ENCODE results near the gene SMARCA4. TPM values are rescaled to one million over a fixed set of nuclear protein-coding genes. Genes with fewer than 3 reads are reported as not detected.
"Not testable (repeated sequence)": the region's sequence is repeated elsewhere in the genome, so short reads cannot be mapped to it uniquely, and the experiment has no call there.

The SMARCA4 gene
- total RNA-seq, 6 donors from 2014 or later, result 82.8 to 245 (median 108) TPM

- no peak for TF ChIP-seq POLR2A (IDR thresholded peaks at IDR 0.05)
- no peak for TF ChIP-seq POLR2AphosphoS5 (IDR thresholded peaks at IDR 0.05)
- TF ChIP-seq CTCF (IDR thresholded peaks at IDR 0.05), result no peak
- no peak for TF ChIP-seq EP300 (IDR thresholded peaks at IDR 0.05)
- no peak for ATAC-seq (ENCODE audit: low FRiP score in 2 of 2)
- WGBS, 2 donors, result 87% methylated on average over 15 of the region's 15 CpGs
- no peaks in the 10 kb centered on the region for H3K27me3 ChIP-seq
- peaks cover 0 to 42% (median 16%) of the 10 kb centered on the region in 4 donors for H3K36me3 ChIP-seq
- peak overlapping the region in 2 of 4 donors; percentile 60 to 74 for H3K4me3 ChIP-seq
- peaks cover 63 to 79% (median 70%) of the 10 kb centered on the region in 4 donors for H3K4me1 ChIP-seq
- DNase-seq, result no peak
- peak overlapping the region; percentile 92 to 100 (median 98) for H3K27ac ChIP-seq
- H3K9me3 ChIP-seq, result no peaks in the 10 kb centered on the region
Observed at GRCh38 chr19:11093689-11094238, 132.9 kb downstream of the SMARCA4 start.

GRCh38 chr19:11094520-11094894 is 133.7 kb downstream of the SMARCA4 start:
- peaks cover 0 to 43% (median 16%) of the 10 kb centered on the region in 4 donors for H3K36me3 ChIP-seq
- no peak for ATAC-seq (ENCODE audit: low FRiP score in 2 of 2)
- H3K9me3 ChIP-seq, result no peaks in the 10 kb centered on the region
- TF ChIP-seq EP300 (IDR thresholded peaks at IDR 0.05) (no peak), POLR2A (IDR thresholded peaks at IDR 0.05) (no peak), POLR2AphosphoS5 (IDR thresholded peaks at IDR 0.05) (no peak), CTCF (IDR thresholded peaks at IDR 0.05) (no peak)
- H3K27ac ChIP-seq, result peak overlapping the region; percentile 92 to 100 (median 98)
- peak overlapping the region in 1 of 4 donors; percentile 74 for H3K4me3 ChIP-seq
- DNase-seq, result no peak
- WGBS, 2 donors, result 80 to 81% methylated on average over 4 of the region's 4 CpGs
- no peaks in the 10 kb centered on the region for H3K27me3 ChIP-seq
- H3K4me1 ChIP-seq, result peaks cover 60 to 79% (median 68%) of the 10 kb centered on the region in 4 donors

- DNase-seq, result peak in 1 of 2 donors; percentile 44
- WGBS, 2 donors, result 56 to 58% methylated on average over 9 to 10 of the region's 10 CpGs
- no peak for ATAC-seq (ENCODE audit: low FRiP score in 2 of 2)
- Histone ChIP-seq H3K4me1 (peaks cover 53 to 82% (median 62%) of the 10 kb centered on the region in 4 donors), H3K4me3 (peak overlapping the region in 1 of 4 donors; percentile 9), H3K27ac (peak overlapping the region; percentile 92 to 100 (median 98)), H3K36me3 (peaks cover 3 to 60% (median 27%) of the 10 kb centered on the region in 4 donors), H3K9me3 (no peaks in the 10 kb centered on the region), H3K27me3 (no peaks in the 10 kb centered on the region)
- no peak for TF ChIP-seq EP300 (IDR thresholded peaks at IDR 0.05)
- TF ChIP-seq POLR2AphosphoS5 (IDR thresholded peaks at IDR 0.05), result no peak
- no peak for TF ChIP-seq CTCF (IDR thresholded peaks at IDR 0.05)
- no peak for TF ChIP-seq POLR2A (IDR thresholded peaks at IDR 0.05)
Observed at GRCh38 chr19:11096210-11096841, 135.5 kb downstream of the SMARCA4 start.

GRCh38 chr19:11097367-11097766 is 136.5 kb downstream of the SMARCA4 start:
- H3K27ac ChIP-seq, result peak overlapping the region in 3 of 4 donors; percentile 92 to 98 (median 97)
- ATAC-seq (ENCODE audit: low FRiP score in 2 of 2); H3K4me3 ChIP-seq; DNase-seq; H3K27me3 ChIP-seq; H3K9me3 ChIP-seq: not testable (repeated sequence)
- TF ChIP-seq POLR2AphosphoS5 (IDR thresholded peaks at IDR 0.05), result peak in 1 of 2 donors; percentile 7
- peaks cover 3 to 69% (median 33%) of the 10 kb centered on the region in 4 donors for H3K36me3 ChIP-seq
- 73 to 88% methylated on average over 6 of the region's 6 CpGs for WGBS, 2 donors
- peaks cover 46 to 72% (median 52%) of the 10 kb centered on the region in 4 donors for H3K4me1 ChIP-seq

GRCh38 chr19:11098327-11098726 is 137.5 kb downstream of the SMARCA4 start:
- no peak for DNase-seq
- TF ChIP-seq CTCF (IDR thresholded peaks at IDR 0.05) (no peak), EP300 (IDR thresholded peaks at IDR 0.05) (no peak), POLR2A (IDR thresholded peaks at IDR 0.05) (no peak), POLR2AphosphoS5 (IDR thresholded peaks at IDR 0.05) (no peak)
- peaks cover 3 to 79% (median 43%) of the 10 kb centered on the region in 4 donors for H3K36me3 ChIP-seq
- 94 to 95% methylated on average over 2 of the region's 2 CpGs for WGBS, 2 donors
- H3K27ac ChIP-seq, result peak overlapping the region in 1 of 4 donors; percentile 97
- H3K27me3 ChIP-seq, result no peaks in the 10 kb centered on the region
- no peak for ATAC-seq (ENCODE audit: low FRiP score in 2 of 2)
- no peaks in the 10 kb centered on the region for H3K9me3 ChIP-seq
- H3K4me3 ChIP-seq, result no peak overlapping the region
- peaks cover 36 to 62% (median 43%) of the 10 kb centered on the region in 4 donors for H3K4me1 ChIP-seq
